HEK293T (cell line): ENCODE measurements around the gene FHOD3.

ENCODE experiments used
- BHLHE40 ChIP-seq: fragments of 450-650 bp; IDR thresholded peaks from 2 replicates; pipeline ENCODE4 v1.6.1; 2016; ENCODE audit warnings: mild to moderate bottlenecking, moderate library complexity, borderline replicate concordance
- ELF4 ChIP-seq: fragments of 450-650 bp; IDR thresholded peaks from 2 replicates; pipeline ENCODE4 v1.6.1; 2017; ENCODE audit warnings: antibody characterized with exemption
- FOXM1 ChIP-seq: fragments of 450-650 bp; IDR thresholded peaks from 2 replicates; pipeline ENCODE4 v1.6.1; 2017; ENCODE audit warnings: mild to moderate bottlenecking, borderline replicate concordance
- HDGF ChIP-seq: fragments of 450-650 bp; IDR thresholded peaks from 2 replicates; pipeline ENCODE4 v1.6.1; 2017; ENCODE audit warnings: antibody characterized with exemption, borderline replicate concordance
- NFRKB ChIP-seq: fragments of 450-650 bp; IDR thresholded peaks from 2 replicates; pipeline ENCODE4 v1.6.1; 2016; ENCODE audit warnings: mild to moderate bottlenecking, moderate library complexity
- PKNOX1 ChIP-seq: fragments of 450-650 bp; IDR thresholded peaks from 2 replicates; pipeline ENCODE4 v1.6.1; 2016
- SUZ12 ChIP-seq: fragments of 450-650 bp; IDR thresholded peaks from 2 replicates; pipeline ENCODE4 v1.6.1; 2016; ENCODE audit warnings: mild to moderate bottlenecking
- TARDBP ChIP-seq: fragments of 450-650 bp; IDR thresholded peaks from 2 replicates; pipeline ENCODE4 v1.6.1; 2016

- TF ChIP-seq BHLHE40 = no peak
- TF ChIP-seq HDGF = no peak
- TF ChIP-seq PKNOX1 = no peak
- TF ChIP-seq FOXM1 = no peak
- no peak for TF ChIP-seq SUZ12
- no peak for TF ChIP-seq TARDBP
- TF ChIP-seq NFRKB = no peak
- TF ChIP-seq ELF4 = no peak
Observed at GRCh38 chr18:36558234-36558633, 260.7 kb downstream of the FHOD3 start.
